Smooth muscle cell (in vitro differentiated cells): ENCODE results near the gene CRELD2. TPM values are rescaled to one million over a fixed set of nuclear protein-coding genes. Genes with fewer than 3 reads are reported as not detected.

Experiments
- DNase-seq: peaks from one replicate; lab custom pipeline; 2025; ENCODE audit not compliant: unreplicated experiment; lab: John Stamatoyannopoulos, UW
- H2AFZ ChIP-seq: fragments of 200-600 bp; sonication (generic); 2 replicates; pipeline ENCODE4 v1.6.0; 2016; ENCODE audit warnings: antibody characterized with exemption, low read depth, mild to moderate bottlenecking
- H3F3A ChIP-seq: fragments of 200-600 bp; sonication (generic); 2 replicates; pipeline ENCODE4 v1.6.0; 2017; ENCODE audit warnings: antibody characterized with exemption, low read depth
- H3K27ac ChIP-seq: fragments of 200-600 bp; sonication (generic); 2 replicates; pipeline ENCODE4 v1.5.1; 2016; ENCODE audit warnings: low read depth, mild to moderate bottlenecking
- H3K27me3 ChIP-seq: fragments of 200-600 bp; sonication (generic); 2 replicates; pipeline ENCODE4 v1.6.1; 2016; ENCODE audit warnings: low read depth, mild to moderate bottlenecking
- H3K36me3 ChIP-seq: fragments of 200-600 bp; sonication (generic); 2 replicates; pipeline ENCODE4 v1.5.1; 2016; ENCODE audit warnings: low read depth
- H3K4me1 ChIP-seq: fragments of 200-600 bp; sonication (generic); 2 replicates; pipeline ENCODE4 v1.5.1; 2016; ENCODE audit warnings: low read depth
- H3K4me2 ChIP-seq: fragments of 200-600 bp; sonication (generic); 2 replicates; pipeline ENCODE4 v1.6.0; 2016; ENCODE audit warnings: mild to moderate bottlenecking
- H3K4me3 ChIP-seq: fragments of 200-600 bp; sonication (generic); 2 replicates; pipeline ENCODE4 v1.5.1; 2016; ENCODE audit warnings: mild to moderate bottlenecking
- H3K79me2 ChIP-seq: fragments of 200-600 bp; sonication (generic); 2 replicates; pipeline ENCODE4 v1.6.0; 2016; ENCODE audit warnings: low read depth, mild to moderate bottlenecking
- H3K9ac ChIP-seq: fragments of 200-600 bp; sonication (generic); 2 replicates; pipeline ENCODE4 v1.6.0; 2016; ENCODE audit warnings: low read depth
- H3K9me3 ChIP-seq: fragments of 200-600 bp; sonication (generic); replicated peaks from 2 replicates; pipeline ENCODE4 v1.5.1; 2016; ENCODE audit warnings: low read depth
- H4K20me1 ChIP-seq: fragments of 200-600 bp; sonication (generic); 2 replicates; pipeline ENCODE4 v1.6.0; 2016; ENCODE audit warnings: low read depth
- WGBS: methylation state at CpG from one replicate; pipeline ENCODE4 v1.1.7; 2016; ENCODE audit warnings: low lambda C conversion rate; 5-methylcytosine and 5-hydroxymethylcytosine counted together
- polyA plus RNA-seq: library from polyadenylated mRNA; unstranded; fragments of >200 nt; fragmentation: Nextera tagmentation; extraction: Ambion mirVana; gene quantifications from 2 replicates; pipeline ENCODE4 v1.2.1, GENCODE V29; 2016
- total RNA-seq: library from RNA; depleted of rRNA; stranded (reverse); fragments of >200 nt; gene quantifications from 2 replicates; pipeline ENCODE4 v1.2.3, GENCODE V29; 2014
- TF ChIP-seq, protein P1 (sequence below): fragments of 200-600 bp; sonication (generic); IDR thresholded peaks from 2 replicates; pipeline ENCODE4 v1.5.1; 2017; ENCODE audit warnings: borderline replicate concordance, mild to moderate bottlenecking, antibody characterized with exemption; ENCODE audit not compliant: insufficient read depth, poor library complexity, severe bottlenecking

CRELD2 gene
- total and polyA plus RNA-seq, 2 experiments from 2014 or later: 52.7 to 127 TPM

- Histone ChIP-seq H3K9me3 (no peaks in the 10 kb centered on the region), H3F3A (no peaks in the 10 kb centered on the region), H2AFZ (no peak overlapping the region), H3K36me3 (no peaks in the 10 kb centered on the region), H3K4me2 (no peak overlapping the region), H3K4me3 (no peak overlapping the region), H3K9ac (no peak overlapping the region), H3K27me3 (no peaks in the 10 kb centered on the region), H4K20me1 (peaks cover 5% of the 10 kb centered on the region), H3K4me1 (peaks cover 6% of the 10 kb centered on the region), H3K79me2 (peaks cover 4% of the 10 kb centered on the region), H3K27ac (no peak overlapping the region)
- no peak for DNase-seq
- TF ChIP-seq, protein P1, sequence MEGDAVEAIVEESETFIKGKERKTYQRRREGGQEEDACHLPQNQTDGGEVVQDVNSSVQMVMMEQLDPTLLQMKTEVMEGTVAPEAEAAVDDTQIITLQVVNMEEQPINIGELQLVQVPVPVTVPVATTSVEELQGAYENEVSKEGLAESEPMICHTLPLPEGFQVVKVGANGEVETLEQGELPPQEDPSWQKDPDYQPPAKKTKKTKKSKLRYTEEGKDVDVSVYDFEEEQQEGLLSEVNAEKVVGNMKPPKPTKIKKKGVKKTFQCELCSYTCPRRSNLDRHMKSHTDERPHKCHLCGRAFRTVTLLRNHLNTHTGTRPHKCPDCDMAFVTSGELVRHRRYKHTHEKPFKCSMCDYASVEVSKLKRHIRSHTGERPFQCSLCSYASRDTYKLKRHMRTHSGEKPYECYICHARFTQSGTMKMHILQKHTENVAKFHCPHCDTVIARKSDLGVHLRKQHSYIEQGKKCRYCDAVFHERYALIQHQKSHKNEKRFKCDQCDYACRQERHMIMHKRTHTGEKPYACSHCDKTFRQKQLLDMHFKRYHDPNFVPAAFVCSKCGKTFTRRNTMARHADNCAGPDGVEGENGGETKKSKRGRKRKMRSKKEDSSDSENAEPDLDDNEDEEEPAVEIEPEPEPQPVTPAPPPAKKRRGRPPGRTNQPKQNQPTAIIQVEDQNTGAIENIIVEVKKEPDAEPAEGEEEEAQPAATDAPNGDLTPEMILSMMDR: no peak
- WGBS: 94% methylated on average over 15 of the region's 15 CpGs
Observed at GRCh38 chr22:49956418-49956770, 38.0 kb downstream of the CRELD2 start.

DNA sequence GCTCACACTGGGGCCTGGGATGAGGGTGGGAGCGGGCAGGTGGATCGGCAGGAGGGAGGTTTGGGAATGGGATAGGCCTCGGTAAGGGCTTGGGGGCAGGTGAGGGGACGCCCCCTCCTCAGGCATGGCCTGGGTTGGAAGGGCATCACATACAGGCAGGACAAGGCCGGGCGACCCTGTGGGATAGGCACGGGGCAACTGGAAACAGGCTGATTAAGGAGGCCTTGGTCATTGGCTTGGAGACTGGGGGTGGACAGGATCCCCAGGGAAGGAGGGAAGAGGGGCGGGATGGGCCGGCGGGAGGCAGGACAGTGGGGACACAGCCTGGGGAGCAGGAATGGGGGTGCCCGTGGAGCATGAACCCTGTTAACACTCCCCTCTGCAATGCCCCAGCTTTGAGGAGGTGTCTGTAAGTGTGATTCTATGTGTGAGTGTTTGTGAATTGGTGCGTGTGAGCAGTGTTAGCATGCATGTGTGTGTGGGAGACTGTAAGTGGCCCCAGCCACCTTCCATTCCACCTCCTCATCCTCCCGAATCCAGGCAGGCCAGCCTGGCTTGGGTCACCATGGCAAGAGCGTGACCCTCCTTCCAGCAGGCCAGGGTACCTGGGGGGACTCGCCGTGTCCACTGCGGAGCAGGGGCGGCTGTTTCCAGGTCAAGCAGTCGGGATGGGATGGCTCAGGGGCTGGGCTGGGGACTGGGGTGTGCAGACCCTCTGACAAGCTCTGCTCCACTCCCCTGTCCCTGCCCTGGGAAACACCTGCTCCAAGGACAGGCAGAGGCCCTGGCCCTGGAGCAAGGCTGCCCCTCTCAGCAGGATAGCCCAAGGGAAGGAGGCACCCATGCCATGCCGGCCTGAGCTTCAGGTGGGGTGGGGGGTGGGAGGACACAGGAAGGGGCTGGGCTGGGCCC is 38.7 kb downstream of the CRELD2 start:
- Histone ChIP-seq H3K36me3 (no peaks in the 10 kb centered on the region), H3K4me1 (peaks cover 1% of the 10 kb centered on the region), H3K9ac (no peak overlapping the region), H3K4me2 (no peak overlapping the region), H3K4me3 (no peak overlapping the region), H3K9me3 (no peaks in the 10 kb centered on the region), H2AFZ (no peak overlapping the region), H3K79me2 (peaks cover 11% of the 10 kb centered on the region), H3F3A (no peaks in the 10 kb centered on the region), H4K20me1 (peaks cover 12% of the 10 kb centered on the region), H3K27me3 (no peaks in the 10 kb centered on the region), H3K27ac (no peak overlapping the region)
- TF ChIP-seq, protein P1: no peak
- no peak for DNase-seq
- WGBS: 89% methylated on average over 20 of the region's 20 CpGs

GRCh38 chr22:49957826-49958365 is 39.5 kb downstream of the CRELD2 start:
- 86% methylated on average over 11 of the region's 12 CpGs for WGBS
- TF ChIP-seq, protein P1: no peak
- H3K4me1 ChIP-seq: peaks cover 5% of the 10 kb centered on the region
- no peaks in the 10 kb centered on the region for H3K9me3 ChIP-seq
- H4K20me1 ChIP-seq: peaks cover 16% of the 10 kb centered on the region
- no peak for DNase-seq
- H3K27me3 ChIP-seq: no peaks in the 10 kb centered on the region
- no peak overlapping the region for H3K4me2 ChIP-seq
- H3K27ac ChIP-seq: no peak overlapping the region
- H3K4me3 ChIP-seq: no peak overlapping the region
- no peaks in the 10 kb centered on the region for H3K36me3 ChIP-seq
- H2AFZ ChIP-seq: no peak overlapping the region
- no peaks in the 10 kb centered on the region for H3F3A ChIP-seq
- no peak overlapping the region for H3K9ac ChIP-seq
- peaks cover 18% of the 10 kb centered on the region for H3K79me2 ChIP-seq
